ENCODE measurements around the gene LGALS16.
"Not testable (repeated sequence)": the region's sequence is repeated elsewhere in the genome, so short reads cannot be mapped to it uniquely, and the experiment has no call there.

Gene LGALS16

GRCh38 chr19:39679791-39680168 is 24.1 kb downstream of the LGALS16 start:
- H3K4me3 ChIP-seq (ENCODE audit: low read length) = no peak overlapping the region
- H3K27ac ChIP-seq (ENCODE audit: low read depth, low read length) = no peak overlapping the region
- H3K27me3 ChIP-seq (ENCODE audit: control insufficient read depth, insufficient read depth, low read length) = no peaks in the 10 kb centered on the region
- no peaks in the 10 kb centered on the region for H3K4me1 ChIP-seq (ENCODE audit: control insufficient read depth, insufficient read depth, low read length)
- no peaks in the 10 kb centered on the region for H3K36me3 ChIP-seq (ENCODE audit: control insufficient read depth, insufficient read depth, low read length)
- no peak overlapping the region for H3K9ac ChIP-seq (ENCODE audit: low read length)

- Histone ChIP-seq H3K36me3 (ENCODE audit: control insufficient read depth, insufficient read depth, low read length) (no peaks in the 10 kb centered on the region), H3K27me3 (ENCODE audit: control insufficient read depth, insufficient read depth, low read length) (no peaks in the 10 kb centered on the region), H3K27ac (ENCODE audit: low read depth, low read length) (no peak overlapping the region), H3K9ac (ENCODE audit: low read length) (no peak overlapping the region), H3K4me3 (ENCODE audit: low read length) (no peak overlapping the region), H3K4me1 (ENCODE audit: control insufficient read depth, insufficient read depth, low read length) (no peaks in the 10 kb centered on the region)
Observed at GRCh38 chr19:39680593-39680992, 24.9 kb downstream of the LGALS16 start.

- no peaks in the 10 kb centered on the region for H3K36me3 ChIP-seq (ENCODE audit: control insufficient read depth, insufficient read depth, low read length)
- H3K27me3 ChIP-seq (ENCODE audit: control insufficient read depth, insufficient read depth, low read length) = no peaks in the 10 kb centered on the region
- no peak overlapping the region for H3K9ac ChIP-seq (ENCODE audit: low read length)
- no peaks in the 10 kb centered on the region for H3K4me1 ChIP-seq (ENCODE audit: control insufficient read depth, insufficient read depth, low read length)
- H3K27ac ChIP-seq (ENCODE audit: low read depth, low read length) = no peak overlapping the region
- H3K4me3 ChIP-seq (ENCODE audit: low read length) = no peak overlapping the region
Observed at GRCh38 chr19:39681416-39681815, 25.7 kb downstream of the LGALS16 start.

GRCh38 chr19:39684267-39684666 is 28.6 kb downstream of the LGALS16 start:
- H3K27ac ChIP-seq (ENCODE audit: low read depth, low read length) = no peak overlapping the region
- H3K36me3 ChIP-seq (ENCODE audit: control insufficient read depth, insufficient read depth, low read length) = no peaks in the 10 kb centered on the region
- H3K9ac ChIP-seq (ENCODE audit: low read length) = no peak overlapping the region
- H3K27me3 ChIP-seq (ENCODE audit: control insufficient read depth, insufficient read depth, low read length) = no peaks in the 10 kb centered on the region
- H3K4me3 ChIP-seq (ENCODE audit: low read length) = no peak overlapping the region
- H3K4me1 ChIP-seq (ENCODE audit: control insufficient read depth, insufficient read depth, low read length) = no peaks in the 10 kb centered on the region

- H3K9ac ChIP-seq (ENCODE audit: low read length) = no peak overlapping the region
- no peaks in the 10 kb centered on the region for H3K4me1 ChIP-seq (ENCODE audit: control insufficient read depth, insufficient read depth, low read length)
- no peak overlapping the region for H3K27ac ChIP-seq (ENCODE audit: low read depth, low read length)
- H3K36me3 ChIP-seq (ENCODE audit: control insufficient read depth, insufficient read depth, low read length) = no peaks in the 10 kb centered on the region
- H3K4me3 ChIP-seq (ENCODE audit: low read length) = no peak overlapping the region
- H3K27me3 ChIP-seq (ENCODE audit: control insufficient read depth, insufficient read depth, low read length) = no peaks in the 10 kb centered on the region
Observed at GRCh38 chr19:39686739-39687138, 31.0 kb downstream of the LGALS16 start.

GRCh38 chr19:39688637-39689036 is 32.9 kb downstream of the LGALS16 start:
- H3K27ac ChIP-seq (ENCODE audit: low read depth, low read length) = not testable (repeated sequence)

GRCh38 chr19:39692166-39692565 is 36.5 kb downstream of the LGALS16 start:
- Histone ChIP-seq H3K4me1 (ENCODE audit: control insufficient read depth, insufficient read depth, low read length) (no peaks in the 10 kb centered on the region), H3K36me3 (ENCODE audit: control insufficient read depth, insufficient read depth, low read length) (no peaks in the 10 kb centered on the region), H3K27ac (ENCODE audit: low read depth, low read length) (no peak overlapping the region), H3K27me3 (ENCODE audit: control insufficient read depth, insufficient read depth, low read length) (no peaks in the 10 kb centered on the region), H3K4me3 (ENCODE audit: low read length) (no peak overlapping the region), H3K9ac (ENCODE audit: low read length) (no peak overlapping the region)

More at GRCh38 chr19:39688637-39689036, 32.9 kb downstream of the LGALS16 start:
- H3K4me3 ChIP-seq (ENCODE audit: low read length); H3K4me1 ChIP-seq (ENCODE audit: control insufficient read depth, insufficient read depth, low read length); H3K36me3 ChIP-seq (ENCODE audit: control insufficient read depth, insufficient read depth, low read length); H3K9ac ChIP-seq (ENCODE audit: low read length); H3K27me3 ChIP-seq (ENCODE audit: control insufficient read depth, insufficient read depth, low read length): not testable (repeated sequence)

GRCh38 chr19:39692822-39693221 is 37.1 kb downstream of the LGALS16 start:
- H3K36me3 ChIP-seq (ENCODE audit: control insufficient read depth, insufficient read depth, low read length) = no peaks in the 10 kb centered on the region
- no peak overlapping the region for H3K9ac ChIP-seq (ENCODE audit: low read length)
- no peak overlapping the region for H3K27ac ChIP-seq (ENCODE audit: low read depth, low read length)
- H3K4me1 ChIP-seq (ENCODE audit: control insufficient read depth, insufficient read depth, low read length) = no peaks in the 10 kb centered on the region
- H3K4me3 ChIP-seq (ENCODE audit: low read length) = no peak overlapping the region
- H3K27me3 ChIP-seq (ENCODE audit: control insufficient read depth, insufficient read depth, low read length) = no peaks in the 10 kb centered on the region

- Histone ChIP-seq H3K27ac (ENCODE audit: low read depth, low read length) (no peak overlapping the region), H3K4me1 (ENCODE audit: control insufficient read depth, insufficient read depth, low read length) (no peaks in the 10 kb centered on the region), H3K27me3 (ENCODE audit: control insufficient read depth, insufficient read depth, low read length) (no peaks in the 10 kb centered on the region), H3K4me3 (ENCODE audit: low read length) (no peak overlapping the region), H3K9ac (ENCODE audit: low read length) (no peak overlapping the region), H3K36me3 (ENCODE audit: control insufficient read depth, insufficient read depth, low read length) (no peaks in the 10 kb centered on the region)
Observed at GRCh38 chr19:39695759-39696158, 40.0 kb downstream of the LGALS16 start.

GRCh38 chr19:39696387-39696786 is 40.7 kb downstream of the LGALS16 start:
- no peak overlapping the region for H3K27ac ChIP-seq (ENCODE audit: low read depth, low read length)
- no peaks in the 10 kb centered on the region for H3K4me1 ChIP-seq (ENCODE audit: control insufficient read depth, insufficient read depth, low read length)
- no peaks in the 10 kb centered on the region for H3K27me3 ChIP-seq (ENCODE audit: control insufficient read depth, insufficient read depth, low read length)
- H3K9ac ChIP-seq (ENCODE audit: low read length) = no peak overlapping the region
- no peaks in the 10 kb centered on the region for H3K36me3 ChIP-seq (ENCODE audit: control insufficient read depth, insufficient read depth, low read length)
- no peak overlapping the region for H3K4me3 ChIP-seq (ENCODE audit: low read length)

- Histone ChIP-seq H3K27ac (ENCODE audit: low read depth, low read length) (no peak overlapping the region), H3K9ac (ENCODE audit: low read length) (no peak overlapping the region), H3K4me1 (ENCODE audit: control insufficient read depth, insufficient read depth, low read length) (no peaks in the 10 kb centered on the region), H3K36me3 (ENCODE audit: control insufficient read depth, insufficient read depth, low read length) (no peaks in the 10 kb centered on the region), H3K27me3 (ENCODE audit: control insufficient read depth, insufficient read depth, low read length) (no peaks in the 10 kb centered on the region), H3K4me3 (ENCODE audit: low read length) (no peak overlapping the region)
Observed at GRCh38 chr19:39698535-39698934, 42.8 kb downstream of the LGALS16 start.

GRCh38 chr19:39701291-39701690 is 45.6 kb downstream of the LGALS16 start:
- Histone ChIP-seq H3K27ac (ENCODE audit: low read depth, low read length) (no peak overlapping the region), H3K4me1 (ENCODE audit: control insufficient read depth, insufficient read depth, low read length) (no peaks in the 10 kb centered on the region), H3K4me3 (ENCODE audit: low read length) (no peak overlapping the region), H3K27me3 (ENCODE audit: control insufficient read depth, insufficient read depth, low read length) (no peaks in the 10 kb centered on the region), H3K9ac (ENCODE audit: low read length) (no peak overlapping the region), H3K36me3 (ENCODE audit: control insufficient read depth, insufficient read depth, low read length) (no peaks in the 10 kb centered on the region)

GRCh38 chr19:39704181-39705044 is 48.7 kb downstream of the LGALS16 start, which contains the start of gene LGALS14:
TSS of gene LGALS14 (plus strand) at chr19:39704481. CDS start at chr19:39704529, 48 bp downstream.
- Histone ChIP-seq H3K4me3 (ENCODE audit: low read length) (no peak within 1 kb of the TSS), H3K4me1 (ENCODE audit: control insufficient read depth, insufficient read depth, low read length) (no peaks in the 10 kb centered on the region), H3K36me3 (ENCODE audit: control insufficient read depth, insufficient read depth, low read length) (no peaks in the 10 kb centered on the region), H3K27ac (ENCODE audit: low read depth, low read length) (no peak within 1 kb of the TSS), H3K9ac (ENCODE audit: low read length) (no peak within 1 kb of the TSS), H3K27me3 (ENCODE audit: control insufficient read depth, insufficient read depth, low read length) (no peaks in the 10 kb centered on the region)
